A673 (cell line): ENCODE data around the gene TBX3. TPM values are rescaled to one million over a fixed set of nuclear protein-coding genes. Genes with fewer than 3 reads are reported as not detected.

Experiments used
- BruUV-seq: library from RNA; stranded (reverse); fragments of 400-500 nt; replicated peaks from 2 replicates; lab custom pipeline; 2021; lab: Mats Ljungman, UMichigan
- CTCF ChIA-PET: fragments of 300-600 bp; sonication (Branson Sonifier 250); formaldehyde crosslinking; loops from one replicate; lab custom pipeline; 2022; ENCODE audit warnings: antibody characterized with exemption; lab: Charles Lee
- POLR2A ChIA-PET: fragments of 300-600 bp; sonication (Branson Sonifier 250); formaldehyde crosslinking; loops from one replicate; lab custom pipeline; 2022; ENCODE audit warnings: antibody characterized with exemption; ENCODE audit not compliant: low non-redundant PET; lab: Charles Lee
- DNase-seq: peaks from one replicate; pipeline ENCODE4 v3.0.0-alpha.2; 2015; ENCODE audit warnings: low spot score
- H3K27ac ChIP-seq: fragments of 200-600 bp; sonication (generic); 2 replicates; pipeline ENCODE4 v1.5.1; 2016; ENCODE audit warnings: mixed run types, low read depth, mild to moderate bottlenecking, mixed read lengths, antibody characterized with exemption, low read length; ENCODE audit not compliant: poor library complexity, severe bottlenecking
- H3K27me3 ChIP-seq: fragments of 200-600 bp; sonication (generic); replicated peaks from 2 replicates; pipeline ENCODE4 v1.6.1; 2017; ENCODE audit warnings: mixed run types, low read depth, mild to moderate bottlenecking, mixed read lengths, antibody characterized with exemption, low read length; ENCODE audit not compliant: insufficient read depth, poor library complexity
- H3K36me3 ChIP-seq: fragments of 200-600 bp; sonication (generic); 2 replicates; pipeline ENCODE4 v1.6.1; 2016; ENCODE audit warnings: mixed run types, mild to moderate bottlenecking, mixed read lengths, antibody characterized with exemption, low read length; ENCODE audit not compliant: insufficient read depth, poor library complexity, severe bottlenecking
- H3K4me1 ChIP-seq: fragments of 200-600 bp; sonication (generic); 2 replicates; pipeline ENCODE4 v1.6.1; 2017; ENCODE audit warnings: mixed run types, mild to moderate bottlenecking, mixed read lengths, antibody characterized with exemption, low read length; ENCODE audit not compliant: insufficient read depth, poor library complexity, severe bottlenecking
- H3K4me3 ChIP-seq: fragments of 200-600 bp; sonication (generic); 2 replicates; pipeline ENCODE4 v1.5.1; 2016; ENCODE audit warnings: low read depth, mixed run types, mild to moderate bottlenecking, mixed read lengths, low read length; ENCODE audit not compliant: poor library complexity, severe bottlenecking
- H3K9me3 ChIP-seq: fragments of 200-600 bp; sonication (generic); 2 replicates; pipeline ENCODE4 v1.6.1; 2016; ENCODE audit warnings: mixed run types, low read depth, mild to moderate bottlenecking, mixed read lengths, antibody characterized with exemption, low read length; ENCODE audit not compliant: poor library complexity, severe bottlenecking
- CTCF ChIP-seq: fragments of 300-800, 200-600 bp; sonication (generic); conservative IDR thresholded peaks from 2 replicates; pipeline ENCODE4 v1.5.1; 2017; ENCODE audit warnings: low read depth, mild to moderate bottlenecking, antibody characterized with exemption, low read length, moderate library complexity, mixed read lengths
- EZH2 ChIP-seq: fragments of 200-600 bp; sonication (generic); IDR thresholded peaks from 2 replicates; pipeline ENCODE4 v1.6.1; 2017; ENCODE audit warnings: borderline replicate concordance, low read depth, mild to moderate bottlenecking, mixed read lengths, antibody characterized with exemption, low read length; ENCODE audit not compliant: poor library complexity, severe bottlenecking
- intact Hi-C: fragments of 100-400 bp; cut with micrococcal nuclease; formaldehyde crosslinking; loops from one replicate; pipeline ENCODE4 v1.10.0; 2022; ENCODE audit not compliant: unreplicated experiment
- total RNA-seq: library from RNA; stranded (reverse); gene quantifications from 2 replicates; pipeline ENCODE4 v1.2.3, GENCODE V29; 2021

The TBX3 gene
- total RNA-seq, 1 experiment from 2014 or later: 1.4 TPM

GRCh38 chr12:114685320-114685781 is 1.4 kb upstream of the TBX3 start:
- no peak for TF ChIP-seq EZH2
- no peak for TF ChIP-seq CTCF
- Histone ChIP-seq H3K27ac (no peak overlapping the region), H3K36me3 (no peaks in the 10 kb centered on the region), H3K9me3 (no peaks in the 10 kb centered on the region), H3K4me3 (peak overlapping the region; percentile 67), H3K27me3 (peaks cover 53% of the 10 kb centered on the region), H3K4me1 (no peaks in the 10 kb centered on the region)
- intact Hi-C loops: no loop called here
- DNase-seq: no peak
- BruUV-seq: no TSS peak
- CTCF ChIA-PET: no interaction called here
- POLR2A ChIA-PET: no interaction called here

DNA sequence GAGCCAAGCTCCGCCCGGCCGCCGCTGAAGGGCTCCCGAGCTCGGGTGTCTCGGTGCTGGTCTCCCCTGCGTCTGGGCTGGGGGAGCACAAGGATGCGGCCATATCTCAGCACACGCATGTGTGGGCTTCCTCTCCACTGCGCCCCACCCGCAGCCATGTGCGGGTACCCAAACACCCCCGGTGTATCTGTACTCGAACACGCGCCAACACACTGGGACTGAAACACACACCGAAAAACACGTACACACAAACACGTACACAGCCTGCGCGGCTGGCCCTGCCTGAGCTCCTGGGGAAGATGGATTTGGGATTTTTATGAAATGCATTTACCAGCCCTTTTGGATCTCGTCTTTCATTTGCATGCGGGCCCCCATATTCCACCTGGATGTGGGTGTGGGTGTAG is 897 bp upstream of the TBX3 start:
- CTCF ChIA-PET: interaction anchor here (1.4 kb wide), 1 partner anchor 22 kb away, joined by 4 read pairs; no protein-coding TSS in a partner anchor
- BruUV-seq: no TSS peak
- no peaks in the 10 kb centered on the region for H3K4me1 ChIP-seq
- peaks cover 49% of the 10 kb centered on the region for H3K27me3 ChIP-seq
- POLR2A ChIA-PET: no interaction called here
- no peaks in the 10 kb centered on the region for H3K36me3 ChIP-seq
- H3K9me3 ChIP-seq: no peaks in the 10 kb centered on the region
- H3K4me3 ChIP-seq: peak overlapping the region; percentile 67
- H3K27ac ChIP-seq: peak overlapping the region; percentile 73
- DNase-seq: no peak
- no peak for TF ChIP-seq CTCF
- TF ChIP-seq EZH2: no peak
- intact Hi-C loops: no loop called here

- Histone ChIP-seq H3K4me1 (no peaks in the 10 kb centered on the region), H3K9me3 (no peaks in the 10 kb centered on the region), H3K27ac (peak overlapping the region; percentile 56), H3K27me3 (peaks cover 37% of the 10 kb centered on the region), H3K36me3 (no peaks in the 10 kb centered on the region), H3K4me3 (peak overlapping the region; percentile 67)
- peak; percentile 33 for TF ChIP-seq EZH2
- TF ChIP-seq CTCF: no peak
- intact Hi-C loops: no loop called here
- no TSS peak for BruUV-seq
- no peak for DNase-seq
- POLR2A ChIA-PET: interaction anchor here (0.5 to 0.7 kb wide), 4 partner anchors 29 to 624 kb away, joined by 3 to 8 read pairs (median 4); no protein-coding TSS in a partner anchor
- CTCF ChIA-PET: interaction anchor here (0.6 to 1.4 kb wide), 3 partner anchors 17 to 21 kb away, joined by 3 to 5 read pairs (median 4); no protein-coding TSS in a partner anchor
Observed at GRCh38 chr12:114683709-114684097, 272 bp downstream of the TBX3 start.
